Esophagus muscularis mucosa (tissue), 4 donors: ENCODE results near the gene FAM124B. TPM values are rescaled to one million over a fixed set of nuclear protein-coding genes. Genes with fewer than 3 reads are reported as not detected.

Experiments
- DNase-seq: peaks from one replicate; pipeline ENCODE4 v3.0.0-alpha.2; 2017; ENCODE audit errors: extremely low spot score
- H3K27ac ChIP-seq, 4 donors: fragments of 200-600 bp; sonication (generic); replicated peaks in 1 of 4; 1 replicate in 3 of 4; 2 replicates in 1 of 4; pipeline ENCODE4 v1.5.1; 2016 to 2019; ENCODE audit warnings: mild to moderate bottlenecking in 1 of 4
- H3K27me3 ChIP-seq, 4 donors: fragments of 200-600 bp; sonication (generic); one replicate each; pipeline versions ENCODE4 v1.5.1 to v1.6.0; 2016 to 2019
- H3K36me3 ChIP-seq, 4 donors: fragments of 200-600 bp; sonication (generic); one replicate each; pipeline ENCODE4 v1.5.1; 2016 to 2019
- H3K4me1 ChIP-seq, 4 donors: fragments of 200-600 bp; sonication (generic); one replicate each; pipeline ENCODE4 v1.5.1; 2016 to 2019
- H3K4me3 ChIP-seq, 4 donors: fragments of 200-600 bp; sonication (generic); 1 replicate in 2 of 4; 2 replicates in 2 of 4; pipeline ENCODE4 v1.5.1; 2016 to 2019; ENCODE audit warnings: mild to moderate bottlenecking in 4 of 4, moderate library complexity in 1 of 4
- H3K9me3 ChIP-seq, 4 donors: fragments of 200-600 bp; sonication (generic); 1 replicate in 3 of 4; 2 replicates in 1 of 4; pipeline ENCODE4 v1.5.1; 2016 to 2019
- EP300 ChIP-seq: sonication (generic); formaldehyde crosslinking; IDR thresholded peaks from one replicate; pipeline ENCODE4 v1.6.1; 2017; ENCODE audit warnings: antibody characterized with exemption
- POLR2A ChIP-seq: fragments of 450-650 bp; IDR thresholded peaks from one replicate; pipeline ENCODE4 v1.6.1; 2017; ENCODE audit warnings: antibody characterized with exemption, moderate library complexity, mild to moderate bottlenecking, low read depth
- POLR2AphosphoS5 ChIP-seq, 2 donors: sonication (generic); formaldehyde crosslinking; IDR thresholded peaks; one replicate each; pipeline ENCODE4 v1.6.1; 2017; ENCODE audit warnings: antibody characterized with exemption in 2 of 2
- WGBS: methylation state at CpG from one replicate; pipeline ENCODE4 v1.1.5; 2018; 5-methylcytosine and 5-hydroxymethylcytosine counted together
- intact Hi-C: fragments of 100-400 bp; cut with DNase I; formaldehyde crosslinking; loops from one replicate; pipeline ENCODE4 v1.15.1; 2023
- total RNA-seq, 4 donors: library from RNA; depleted of rRNA; stranded (reverse); fragments of >200 nt; gene quantifications; one replicate each; pipeline versions ENCODE4 v1.1.0 to v1.2.1, GENCODE V29; 2016
- TF ChIP-seq, protein P1 (sequence below), 3 experiments: fragments of 200-600 bp in 2 of 3; fragments of 450-650 bp in 1 of 3; sonication (generic) in 2 of 3; IDR thresholded peaks; one replicate each; pipeline ENCODE4 v1.5.1; 2017 to 2019; ENCODE audit warnings: antibody characterized with exemption in 3 of 3, mild to moderate bottlenecking in 2 of 3, moderate library complexity in 1 of 3

FAM124B gene
- total RNA-seq, 4 donors from 2014 or later, result 2.3 to 6.2 (median 3.7) TPM

DNA sequence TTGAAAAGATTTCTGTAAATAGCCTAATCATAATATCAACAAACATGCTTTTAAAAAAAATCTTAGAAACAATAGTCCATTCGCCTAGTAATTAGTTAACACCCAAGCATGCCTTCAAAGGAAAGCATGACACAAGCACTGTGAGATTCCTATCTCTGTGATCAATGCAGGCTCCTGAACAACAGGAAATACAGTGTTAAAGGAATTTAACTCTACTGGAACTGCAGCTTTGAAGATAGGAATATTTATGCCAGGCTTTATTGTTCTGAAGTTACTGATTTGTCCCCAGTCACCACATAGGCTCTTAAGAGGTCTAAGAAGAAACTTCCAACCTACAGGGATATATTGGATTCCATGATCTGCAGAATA, 15.4 kb upstream of the FAM124B start:
- Histone ChIP-seq H3K27ac (no peak overlapping the region), H3K4me1 (no peaks in the 10 kb centered on the region), H3K4me3 (no peak overlapping the region), H3K9me3 (no peaks in the 10 kb centered on the region), H3K27me3 (no peaks in the 10 kb centered on the region), H3K36me3 (no peaks in the 10 kb centered on the region)
- TF ChIP-seq EP300 (no peak), POLR2A (no peak), POLR2AphosphoS5 (IDR thresholded peaks at IDR 0.05) (no peak)
- TF ChIP-seq, protein P1, sequence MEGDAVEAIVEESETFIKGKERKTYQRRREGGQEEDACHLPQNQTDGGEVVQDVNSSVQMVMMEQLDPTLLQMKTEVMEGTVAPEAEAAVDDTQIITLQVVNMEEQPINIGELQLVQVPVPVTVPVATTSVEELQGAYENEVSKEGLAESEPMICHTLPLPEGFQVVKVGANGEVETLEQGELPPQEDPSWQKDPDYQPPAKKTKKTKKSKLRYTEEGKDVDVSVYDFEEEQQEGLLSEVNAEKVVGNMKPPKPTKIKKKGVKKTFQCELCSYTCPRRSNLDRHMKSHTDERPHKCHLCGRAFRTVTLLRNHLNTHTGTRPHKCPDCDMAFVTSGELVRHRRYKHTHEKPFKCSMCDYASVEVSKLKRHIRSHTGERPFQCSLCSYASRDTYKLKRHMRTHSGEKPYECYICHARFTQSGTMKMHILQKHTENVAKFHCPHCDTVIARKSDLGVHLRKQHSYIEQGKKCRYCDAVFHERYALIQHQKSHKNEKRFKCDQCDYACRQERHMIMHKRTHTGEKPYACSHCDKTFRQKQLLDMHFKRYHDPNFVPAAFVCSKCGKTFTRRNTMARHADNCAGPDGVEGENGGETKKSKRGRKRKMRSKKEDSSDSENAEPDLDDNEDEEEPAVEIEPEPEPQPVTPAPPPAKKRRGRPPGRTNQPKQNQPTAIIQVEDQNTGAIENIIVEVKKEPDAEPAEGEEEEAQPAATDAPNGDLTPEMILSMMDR (IDR thresholded peaks at IDR 0.05), result no peak
- DNase-seq, result no peak
- intact Hi-C loops, result no loop called here
- WGBS, result 57% methylated on average over 1 of the region's 1 CpG

DNA sequence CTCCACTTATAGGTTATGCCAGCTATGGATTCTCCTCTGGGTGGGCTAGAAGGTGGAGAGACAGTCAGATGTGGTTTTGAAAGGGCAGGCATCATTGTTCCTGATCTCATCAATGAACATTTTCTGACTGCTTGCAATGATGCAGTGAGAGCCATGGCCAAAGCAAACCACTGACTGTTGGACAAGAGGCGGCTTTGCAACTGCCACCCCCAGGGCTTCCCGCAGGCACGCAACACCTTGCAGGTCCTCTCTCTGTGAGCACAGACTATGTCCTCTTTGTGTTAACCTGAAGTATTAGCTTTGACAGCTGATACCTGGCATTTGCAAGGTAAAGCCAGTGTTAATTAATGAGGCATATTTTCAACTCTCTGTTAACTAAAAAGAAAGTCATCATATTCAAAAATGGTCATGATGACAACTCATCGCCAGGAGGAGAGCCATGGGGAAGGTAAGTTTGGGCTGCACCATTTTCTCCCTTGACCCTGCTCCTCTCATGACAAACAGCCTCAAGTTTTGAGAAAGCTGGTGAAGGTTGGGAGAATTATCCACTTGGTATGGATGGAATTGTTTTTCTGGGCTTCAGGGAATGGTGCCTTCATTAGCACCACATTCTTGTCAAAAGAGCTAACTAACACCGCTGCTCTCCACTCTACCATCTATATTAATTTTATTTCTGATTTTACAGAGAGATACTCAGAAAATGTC, 14.9 kb upstream of the FAM124B start:
- no peaks in the 10 kb centered on the region for H3K36me3 ChIP-seq
- intact Hi-C loops, result no loop called here
- no peak overlapping the region for H3K27ac ChIP-seq
- H3K27me3 ChIP-seq, result no peaks in the 10 kb centered on the region
- no peaks in the 10 kb centered on the region for H3K9me3 ChIP-seq
- DNase-seq, result no peak
- H3K4me1 ChIP-seq, result no peaks in the 10 kb centered on the region
- H3K4me3 ChIP-seq, result no peak overlapping the region
- no peak for TF ChIP-seq POLR2AphosphoS5 (IDR thresholded peaks at IDR 0.05)
- TF ChIP-seq EP300, result no peak
- TF ChIP-seq, protein P1 (IDR thresholded peaks at IDR 0.05), result no peak
- no peak for TF ChIP-seq POLR2A
- 86% methylated on average over 4 of the region's 5 CpGs for WGBS

DNA sequence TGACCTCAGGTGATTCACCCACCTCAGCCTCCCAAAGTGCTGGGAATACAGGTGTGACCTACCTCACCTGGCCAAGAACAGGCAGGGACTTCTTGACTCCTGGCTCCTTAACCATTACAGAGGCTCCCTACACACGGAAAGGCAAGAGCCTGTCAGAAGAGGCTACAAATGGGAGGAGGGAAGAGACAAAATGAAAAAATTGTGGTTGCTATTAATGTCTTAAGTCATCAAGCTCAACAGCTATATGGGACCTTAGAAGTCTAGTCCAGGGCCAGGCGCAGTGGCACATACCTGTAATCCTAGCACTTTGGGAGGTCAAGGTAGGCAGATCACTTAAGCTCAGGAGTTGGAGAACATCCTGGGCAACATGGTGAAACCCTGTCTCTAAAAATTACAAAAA, 11.5 kb upstream of the FAM124B start:
- 88% methylated on average over 2 of the region's 2 CpGs for WGBS
- Histone ChIP-seq H3K9me3 (no peaks in the 10 kb centered on the region), H3K36me3 (no peaks in the 10 kb centered on the region), H3K4me1 (no peaks in the 10 kb centered on the region), H3K27ac (no peak overlapping the region), H3K4me3 (no peak overlapping the region), H3K27me3 (no peaks in the 10 kb centered on the region)
- intact Hi-C loops, result no loop called here
- TF ChIP-seq POLR2AphosphoS5 (IDR thresholded peaks at IDR 0.05), result no peak
- no peak for TF ChIP-seq POLR2A
- TF ChIP-seq, protein P1 (IDR thresholded peaks at IDR 0.05), result no peak
- no peak for TF ChIP-seq EP300
- no peak for DNase-seq

DNA sequence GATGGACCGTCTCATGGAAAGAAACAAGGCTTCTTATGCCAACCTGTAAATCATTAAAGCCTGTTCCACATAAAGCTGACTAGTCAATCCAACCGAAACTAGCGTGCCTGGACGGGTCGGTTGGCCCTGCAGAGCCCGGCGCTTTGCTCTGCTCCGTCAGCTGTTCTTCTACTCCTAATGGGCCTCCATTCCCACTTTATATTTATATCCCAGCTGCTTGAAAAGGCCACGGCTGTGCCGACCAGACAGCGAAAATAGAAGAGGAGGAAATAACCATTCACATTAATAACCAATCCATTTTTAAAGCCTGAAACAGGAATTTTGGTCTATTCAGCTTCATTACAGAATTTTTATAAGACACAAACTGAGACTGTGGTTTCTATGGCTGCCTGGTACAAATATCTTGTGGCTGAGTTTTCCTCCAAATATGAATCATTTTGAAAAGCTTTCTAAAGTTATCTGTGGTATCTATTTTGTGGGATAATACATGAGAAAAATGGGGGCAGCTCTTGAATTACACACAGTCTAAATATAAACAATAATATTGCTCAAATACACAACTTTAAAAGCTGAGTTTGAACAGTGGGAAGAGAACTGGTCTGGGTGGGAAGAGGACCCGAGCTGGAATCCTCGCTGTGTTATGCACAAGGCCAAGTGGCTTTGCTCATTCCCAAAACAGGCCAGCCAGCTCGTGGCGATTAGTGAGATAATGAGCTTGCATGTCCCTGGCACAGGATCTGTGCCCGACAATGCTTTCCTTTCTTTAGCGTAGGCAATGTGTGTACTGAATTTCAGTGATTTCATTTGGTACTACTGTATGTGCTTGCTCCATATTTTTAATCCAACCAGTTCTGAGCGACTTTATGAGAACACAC, 10.5 kb upstream of the FAM124B start:
- Histone ChIP-seq H3K9me3 (no peaks in the 10 kb centered on the region), H3K27me3 (no peaks in the 10 kb centered on the region), H3K4me3 (no peak overlapping the region), H3K27ac (no peak overlapping the region), H3K4me1 (no peaks in the 10 kb centered on the region), H3K36me3 (no peaks in the 10 kb centered on the region)
- TF ChIP-seq, protein P1 (IDR thresholded peaks at IDR 0.05), result no peak
- TF ChIP-seq POLR2A, result no peak
- no peak for TF ChIP-seq EP300
- TF ChIP-seq POLR2AphosphoS5 (IDR thresholded peaks at IDR 0.05), result no peak
- 61% methylated on average over 18 of the region's 18 CpGs for WGBS
- no peak for DNase-seq
- intact Hi-C loops, result no loop called here
